C4-2B (cell line): ENCODE results near the gene PSEN1.

Experiments used
- CTCF ChIP-seq: fragments of 450-650 bp; conservative IDR thresholded peaks from 2 replicates; pipeline ENCODE4 v1.5.1; 2017; ENCODE audit warnings: mild to moderate bottlenecking
- ZFX ChIP-seq: fragments of 450-650 bp; IDR thresholded peaks from 2 replicates; pipeline ENCODE4 v1.6.1; 2017

- no peak for TF ChIP-seq CTCF
- TF ChIP-seq ZFX = no peak
These were observed 117.0 kb downstream of the PSEN1 start for GRCh38 chr14:73253323-73253610.
